Stimulated activated CD4-positive, alpha-beta T cell treated with anti-CD3 and anti-CD28 coated beads, Interleukin-4, amount 100 ng/mL, for 24 hours (primary cell): ENCODE results near the gene ACAD9.
A peak's percentile ranks its signal among the peaks of the same experiment; 100 is the strongest.
"Not testable (repeated sequence)": the region's sequence is repeated elsewhere in the genome, so short reads cannot be mapped to it uniquely, and the experiment has no call there.

Experiments used
- DNase-seq: peaks from one replicate; pipeline ENCODE4 v3.0.0-alpha.2; 2020

The ACAD9 gene

DNA sequence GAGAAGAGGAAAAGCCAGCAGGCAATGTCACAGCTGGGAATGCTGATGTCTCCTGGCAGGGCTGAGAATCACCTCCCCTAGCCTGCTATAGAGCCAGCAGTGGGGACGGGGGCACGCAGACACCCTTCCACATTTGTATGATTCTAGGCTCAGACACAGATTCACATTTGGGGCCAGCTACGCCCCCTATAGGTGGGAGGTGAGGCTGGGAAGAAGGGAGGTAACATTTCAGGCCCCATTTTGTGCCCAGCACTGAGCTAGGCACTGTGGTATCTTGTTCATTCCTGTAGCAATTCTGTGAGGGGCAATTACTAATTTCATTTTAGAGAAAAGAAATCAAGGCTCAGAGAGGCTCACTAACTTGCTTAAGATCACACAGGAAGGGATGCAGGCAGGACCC, 15.9 kb upstream of the ACAD9 start:
- DNase-seq = no peak

DNA sequence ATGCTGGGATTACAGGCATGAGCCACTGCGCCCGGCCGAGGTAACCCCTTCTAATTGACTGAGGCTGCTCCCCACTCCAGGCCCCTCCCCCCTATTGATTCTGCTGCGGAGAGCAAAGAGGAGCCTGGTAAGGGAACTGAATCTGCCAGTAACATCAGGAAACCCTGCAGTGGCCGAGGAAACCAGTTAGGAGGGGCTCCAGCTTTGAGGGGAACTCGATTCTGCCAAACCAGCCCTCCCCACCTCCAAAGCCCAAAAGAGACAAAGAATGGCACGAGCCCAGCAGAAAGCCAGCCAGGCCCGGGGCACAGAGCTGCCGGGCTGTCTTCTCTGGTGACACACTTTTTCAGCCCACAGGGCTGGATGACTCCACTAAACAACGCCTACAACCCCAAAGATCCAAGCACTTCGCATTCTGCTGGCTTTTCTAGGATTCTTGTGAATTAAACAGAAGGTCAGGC, 15.0 kb upstream of the ACAD9 start:
- DNase-seq = no peak

DNA sequence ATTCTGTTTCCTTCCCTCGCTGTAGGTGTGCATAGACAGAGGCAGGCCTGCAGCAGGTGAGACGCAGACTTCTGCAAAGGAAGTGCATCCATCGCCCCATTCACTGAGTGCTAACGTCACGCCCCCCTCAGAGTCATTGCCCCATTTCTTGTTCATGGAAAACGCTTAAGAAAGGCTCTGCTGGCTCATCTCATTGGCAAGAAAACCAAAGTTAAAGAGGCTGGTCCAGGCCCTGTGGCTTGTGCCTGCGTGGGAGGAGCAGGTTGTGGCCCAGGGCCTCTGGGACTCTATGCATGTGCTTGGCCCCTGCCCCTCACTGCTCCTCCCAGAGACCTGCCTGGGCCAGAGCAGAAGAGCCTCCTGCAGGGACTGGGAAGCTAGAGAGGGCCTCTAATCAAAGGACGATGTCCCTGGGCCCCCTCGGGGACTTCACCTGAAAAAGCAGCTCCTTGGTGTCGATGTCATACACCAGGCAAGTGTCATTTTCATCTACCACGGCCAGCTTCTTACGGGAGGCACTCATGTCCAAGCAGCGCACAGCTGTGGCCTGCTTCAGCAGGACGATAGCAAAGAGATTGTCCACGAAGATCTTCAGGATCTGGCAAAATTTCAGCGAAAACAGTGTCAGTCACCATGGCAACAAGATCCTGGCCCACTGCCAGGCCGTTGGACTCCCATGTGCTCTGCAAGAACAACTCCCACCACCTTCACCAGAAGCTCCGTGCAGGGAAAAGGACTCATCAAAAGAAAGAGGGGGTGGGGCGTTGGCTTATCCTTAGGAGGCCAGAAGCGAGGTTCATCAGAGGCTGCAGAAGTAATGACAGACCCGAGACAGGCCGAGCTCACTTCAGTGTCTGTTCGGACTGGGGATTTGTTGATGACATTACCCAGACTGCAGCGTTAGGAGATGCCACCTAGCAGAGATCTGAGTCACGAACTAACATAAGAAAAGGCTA, 14.3 kb upstream of the ACAD9 start:
- DNase-seq = not testable (repeated sequence)

DNA sequence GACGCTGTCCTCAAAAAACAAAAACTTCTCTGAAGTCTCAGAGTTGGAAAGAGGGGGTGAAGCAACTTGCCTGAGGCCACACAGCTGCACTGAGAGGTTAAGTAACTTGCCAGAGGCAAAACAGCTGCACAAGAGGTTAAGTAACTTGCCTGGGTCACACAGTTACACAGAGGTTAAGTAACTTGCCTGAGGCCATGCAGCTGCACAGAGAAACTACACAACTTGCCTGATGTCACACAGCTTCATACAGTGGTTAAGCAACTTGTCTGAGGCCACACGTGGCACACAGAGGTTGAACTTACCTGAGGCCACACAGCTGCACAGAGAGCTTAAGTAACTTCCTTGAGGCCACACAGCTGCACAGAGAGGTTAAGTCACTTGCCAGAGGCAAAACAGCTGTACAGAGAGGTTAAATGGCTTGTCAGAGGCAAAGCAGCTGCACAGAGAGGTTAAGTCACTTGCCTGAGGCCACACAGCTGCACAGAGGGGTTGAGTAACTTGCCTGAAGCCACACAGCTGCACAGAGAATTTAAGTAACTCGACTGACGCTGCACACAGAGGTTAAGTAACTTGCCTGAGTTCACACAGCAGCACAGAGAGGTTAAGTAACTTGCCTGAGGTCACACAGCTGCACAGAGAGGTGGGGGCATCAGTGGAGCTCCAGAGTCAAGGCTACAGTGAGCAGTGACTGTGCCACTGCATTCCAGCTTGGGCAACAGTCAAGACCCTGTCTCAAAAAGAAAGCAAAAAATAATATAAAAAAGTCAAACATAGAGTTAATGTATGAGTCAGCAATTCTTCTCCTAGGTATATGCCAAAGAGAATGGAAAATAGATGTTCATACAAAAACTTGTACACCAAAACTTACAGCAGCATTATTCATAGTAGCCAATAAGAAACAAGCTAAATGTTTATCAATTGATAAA, 12.0 kb upstream of the ACAD9 start:
- no peak for DNase-seq

DNA sequence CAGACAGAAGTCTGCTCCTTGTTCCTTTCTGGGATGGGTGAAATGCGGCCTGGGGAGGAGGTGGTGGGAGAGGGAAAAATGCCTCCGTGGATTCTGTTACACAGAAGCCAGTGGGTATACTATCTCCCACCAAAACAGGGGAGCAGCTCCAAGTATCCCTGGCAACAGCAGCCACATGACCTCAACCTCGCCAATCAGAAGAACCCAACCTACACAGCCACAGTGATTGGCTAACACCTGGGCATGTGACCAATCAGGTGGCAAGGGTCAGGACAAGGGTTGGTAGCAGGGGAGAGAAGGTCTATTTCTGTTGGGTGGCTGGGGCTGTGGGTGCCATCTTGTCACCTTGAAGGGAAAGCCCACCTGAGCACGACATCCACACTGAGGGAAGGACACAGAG, 9.1 kb upstream of the ACAD9 start:
- DNase-seq = no peak

DNA sequence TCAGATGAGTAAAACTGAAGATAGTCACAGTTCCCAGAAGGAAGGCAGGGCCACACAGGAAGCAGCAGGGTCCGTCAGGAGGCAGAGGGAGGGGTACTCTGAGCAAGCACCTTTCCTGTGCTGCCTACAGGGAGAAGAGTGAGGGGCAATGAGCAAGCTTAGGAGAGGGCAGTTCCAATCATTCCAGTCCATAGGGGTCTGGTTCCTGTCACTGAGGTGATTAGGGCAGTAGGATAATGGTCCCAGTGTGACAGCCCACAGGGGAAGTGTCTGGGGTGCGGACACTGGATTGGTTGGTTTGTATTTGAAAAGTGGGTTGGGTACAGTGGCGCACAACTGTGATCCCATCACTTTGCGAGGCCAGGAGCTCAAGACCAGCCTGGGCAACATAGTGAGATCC, 7.1 kb upstream of the ACAD9 start:
- DNase-seq = no peak

DNA sequence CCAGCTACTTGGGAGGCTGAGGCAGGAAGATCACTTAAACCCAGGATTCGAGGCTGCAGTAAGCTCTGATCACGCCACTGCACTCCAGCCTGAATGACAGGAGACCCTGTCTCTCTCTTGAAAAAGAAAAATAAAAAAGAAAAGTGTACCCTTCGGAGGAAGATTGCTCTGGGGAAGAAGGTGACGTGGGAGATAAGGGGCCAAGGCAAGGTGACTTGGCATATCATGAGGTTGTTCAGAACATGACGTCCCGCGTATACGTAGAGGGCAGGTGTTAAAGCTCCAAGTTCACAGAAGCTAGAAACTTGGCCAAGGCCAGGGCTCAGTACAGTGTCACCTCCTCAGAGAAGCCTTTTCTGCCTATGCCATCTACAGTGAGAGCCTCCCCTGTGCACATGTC, 6.7 kb upstream of the ACAD9 start:
- DNase-seq = no peak

DNA sequence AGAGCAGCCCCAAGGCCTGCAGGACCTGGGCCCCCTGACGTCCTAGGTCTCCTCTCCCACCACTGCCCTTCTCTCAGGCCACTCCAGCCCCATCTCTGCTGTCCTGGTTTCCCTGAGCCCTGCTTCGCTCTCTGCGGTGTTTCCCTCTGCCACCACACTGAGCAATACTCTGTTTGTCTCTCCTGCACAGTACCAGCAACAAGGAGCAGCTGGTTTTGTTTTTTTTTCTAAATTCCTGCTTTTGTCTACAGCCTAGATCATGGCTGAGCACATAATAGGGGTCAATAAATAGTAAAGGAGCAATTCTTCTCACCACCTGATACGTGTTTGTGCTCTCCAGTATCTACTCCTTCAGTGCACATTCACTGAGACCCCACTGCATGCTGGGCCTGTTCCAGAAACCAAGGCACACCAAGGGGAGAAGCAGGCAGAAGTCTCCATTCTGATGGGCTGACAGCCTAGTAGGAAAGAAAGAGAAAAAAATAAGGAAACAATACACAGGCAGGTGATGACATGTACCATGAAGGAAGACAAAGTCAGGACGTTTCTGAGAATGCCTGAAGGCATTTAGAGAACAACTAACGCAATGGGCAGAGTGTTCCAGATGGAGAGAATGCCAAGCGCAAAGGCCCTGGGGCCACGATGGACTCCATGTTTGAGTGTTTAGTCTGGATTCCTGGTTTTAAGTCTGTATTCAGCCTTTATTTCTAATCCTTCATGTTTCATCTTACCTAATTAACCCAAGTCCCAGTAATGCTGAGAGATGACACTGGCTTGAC, 6.0 kb upstream of the ACAD9 start:
- DNase-seq = no peak

DNA sequence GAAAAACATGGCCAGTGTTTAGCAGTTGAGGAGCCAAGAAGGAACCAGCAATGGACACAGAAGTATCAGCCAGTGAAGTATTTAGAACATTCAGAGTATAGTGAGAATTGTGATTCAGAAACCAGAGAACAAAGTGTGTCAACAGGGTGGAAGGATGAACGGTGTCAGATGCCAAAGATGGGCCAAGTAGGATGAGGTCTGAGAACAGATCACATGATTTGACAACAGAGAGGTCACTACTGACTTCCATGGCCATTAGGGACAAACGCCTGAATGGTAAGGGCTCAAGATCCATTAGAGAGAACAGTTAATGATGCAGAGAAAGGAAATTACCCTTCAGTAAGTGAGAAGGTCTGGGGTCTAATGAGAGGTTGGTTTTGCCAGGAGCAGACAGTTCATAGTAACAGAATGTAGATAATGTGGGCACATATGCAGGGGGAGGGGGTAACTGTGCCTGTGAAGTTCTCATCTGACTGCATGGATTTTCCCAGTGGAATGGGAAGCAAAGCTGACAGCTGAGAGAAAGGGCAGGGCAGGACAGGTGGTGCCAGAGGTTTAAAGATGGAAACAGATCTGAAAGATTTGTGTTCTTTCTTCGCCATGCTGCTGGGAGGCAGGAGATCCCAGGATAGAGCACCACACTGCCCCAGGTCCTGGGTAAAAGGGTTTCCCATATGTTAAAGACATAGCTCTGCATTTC, 4.8 kb upstream of the ACAD9 start:
- no peak for DNase-seq

DNA sequence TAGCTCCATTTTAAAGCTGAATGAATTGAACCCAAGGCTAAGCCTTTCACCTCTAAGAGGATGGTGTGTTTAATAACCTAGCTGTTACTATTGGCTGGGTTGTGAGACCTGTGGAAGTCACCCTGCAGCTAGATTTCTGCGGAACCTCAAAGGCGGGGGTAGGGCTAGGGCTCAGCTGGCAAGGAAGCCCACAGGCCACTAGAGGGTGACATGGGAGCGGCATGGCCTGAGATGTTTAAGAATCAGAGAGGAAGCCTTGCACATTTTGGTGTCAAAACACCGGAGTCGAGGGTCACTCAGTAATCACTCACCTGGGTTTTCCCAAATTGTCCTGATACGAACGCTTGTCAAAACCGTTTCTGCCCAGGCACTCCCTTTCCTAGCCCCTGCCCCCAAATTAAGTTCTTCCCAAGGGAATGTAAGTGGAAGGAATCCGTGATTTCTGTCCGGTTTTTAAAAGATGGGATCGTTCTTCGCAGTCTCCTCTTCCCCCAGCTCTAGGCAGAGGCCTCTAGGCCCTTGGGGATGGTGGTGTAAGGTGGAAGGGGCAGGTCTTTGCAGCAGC, 3.8 kb upstream of the ACAD9 start:
- peak; percentile 67 for DNase-seq

DNA sequence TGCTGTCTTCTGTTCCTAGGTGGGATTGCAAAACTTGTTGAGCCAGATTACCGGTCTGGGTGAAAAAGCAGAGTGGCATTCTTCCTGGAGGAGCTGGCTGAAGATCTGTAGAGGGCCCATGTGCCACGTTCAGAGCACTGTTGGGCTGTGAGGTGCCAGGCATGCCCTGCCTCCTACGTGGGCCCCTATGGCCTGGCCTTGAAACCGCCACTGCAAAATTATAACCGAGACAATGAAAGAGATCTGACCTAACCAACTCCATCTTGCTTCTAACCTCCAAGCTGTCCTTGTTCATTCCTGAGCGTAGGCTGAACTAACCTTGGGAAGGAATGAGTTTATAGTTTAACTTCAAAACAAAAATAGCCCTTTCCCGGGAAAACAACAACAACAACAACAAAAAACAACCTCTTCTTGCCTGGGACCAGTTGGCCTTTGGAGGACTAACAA, 1.4 kb upstream of the ACAD9 start:
- no peak for DNase-seq

DNA sequence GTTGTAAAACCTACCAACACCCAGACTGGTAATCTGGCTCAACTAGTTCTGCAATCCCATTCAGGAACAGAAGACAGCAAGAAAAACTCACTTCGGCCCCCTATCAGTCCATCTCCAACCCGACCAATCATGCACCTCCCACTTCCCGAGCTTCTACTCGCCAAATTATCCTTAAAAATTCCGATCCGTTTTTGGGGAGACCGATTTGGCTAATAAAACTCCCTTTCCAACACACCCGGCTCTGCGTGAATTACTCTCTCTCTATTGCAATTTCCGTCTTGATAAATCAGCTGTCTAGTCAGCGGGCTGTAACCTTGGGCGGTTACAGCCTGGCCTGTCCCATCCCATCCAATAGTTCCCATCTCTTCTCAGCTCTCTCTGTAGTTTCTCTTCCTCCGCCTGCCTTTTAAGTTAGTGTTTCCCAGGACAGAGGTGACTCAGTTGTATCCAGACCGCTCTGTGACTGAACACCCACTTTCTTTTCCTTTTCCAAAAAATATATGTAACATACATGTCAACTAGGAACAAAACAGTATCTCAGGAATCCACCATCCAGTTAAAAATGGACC, 780 bp upstream of the ACAD9 start:
- DNase-seq = peak; percentile 22

DNA sequence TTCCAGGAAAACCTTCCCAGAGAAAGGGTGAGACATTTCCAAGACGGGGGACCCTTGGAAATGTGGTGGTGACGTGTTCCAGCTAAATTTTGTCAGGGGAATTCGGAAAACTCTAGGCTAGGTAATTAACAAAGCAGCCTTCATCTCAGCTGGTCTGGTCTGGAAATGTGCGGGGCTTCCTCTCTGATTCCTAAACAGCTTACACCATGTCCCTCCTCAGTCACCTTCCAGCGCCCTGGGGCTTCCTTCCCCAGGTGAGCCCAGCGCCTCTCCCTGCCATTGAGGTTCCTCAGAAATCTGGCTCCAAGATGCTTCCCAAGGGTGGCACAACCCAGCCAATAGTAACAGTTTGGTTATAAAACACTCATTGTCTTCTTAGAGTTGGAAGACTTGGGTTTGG, 571 bp downstream of the ACAD9 start:
- peak; percentile 12 for DNase-seq

DNA sequence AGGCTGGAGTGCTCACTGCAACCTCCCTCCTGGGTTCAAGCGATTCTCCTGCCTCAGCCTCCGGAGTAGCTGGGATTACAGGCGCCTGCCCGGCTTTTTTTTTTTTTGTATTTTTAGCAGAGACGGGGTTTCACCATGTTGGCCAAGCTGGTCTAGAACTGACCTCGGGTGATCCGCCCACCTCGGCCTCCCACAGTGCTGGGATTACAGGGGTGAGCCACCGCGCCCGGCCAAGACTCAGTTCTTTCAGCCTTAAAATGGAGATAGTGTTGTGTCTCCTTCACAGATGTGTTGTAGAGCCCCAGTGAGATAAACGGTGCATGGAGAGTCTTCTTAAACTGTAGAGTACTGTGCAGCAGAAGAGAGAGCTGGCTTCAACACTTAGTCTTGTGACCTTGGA, 1.0 kb downstream of the ACAD9 start:
- DNase-seq = not testable (repeated sequence)

DNA sequence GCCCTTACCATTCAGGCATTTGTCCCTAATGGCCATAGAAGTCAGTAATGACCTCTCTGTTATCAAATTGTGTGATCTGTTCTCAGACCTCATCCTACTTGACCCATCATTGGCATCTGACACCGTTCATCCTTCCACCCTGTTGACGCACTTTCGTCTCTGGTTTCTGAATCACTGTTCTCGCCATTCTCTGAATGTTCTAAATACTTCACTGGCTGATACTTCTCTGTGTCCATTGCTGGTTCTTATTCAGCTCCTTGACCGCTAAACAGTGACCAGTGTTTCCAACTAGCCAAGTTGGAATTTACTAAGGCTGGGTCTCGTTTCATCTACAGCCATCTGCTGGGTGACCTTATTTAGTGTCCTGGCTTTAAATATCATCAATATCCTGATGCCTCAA, 2.2 kb downstream of the ACAD9 start:
- no peak for DNase-seq

DNA sequence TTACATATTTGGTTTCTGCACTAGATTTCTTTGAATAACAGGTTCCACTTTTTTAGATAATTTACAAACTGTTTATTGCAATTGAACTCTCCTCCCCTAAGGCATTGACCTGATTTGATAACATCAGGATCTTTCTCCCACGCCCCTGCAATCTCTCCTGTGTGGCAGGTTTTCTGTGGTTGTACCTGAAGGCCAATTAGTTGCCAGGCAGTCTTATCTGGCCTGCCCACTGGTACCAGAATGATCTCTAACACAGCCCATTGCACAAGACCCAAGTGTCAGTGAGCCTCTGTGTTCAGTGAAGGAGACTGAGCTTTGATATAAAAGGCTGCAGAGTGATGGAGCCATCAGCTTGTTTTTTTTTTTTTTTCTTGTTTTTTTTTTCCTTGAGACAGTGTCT, 3.3 kb downstream of the ACAD9 start:
- no peak for DNase-seq

DNA sequence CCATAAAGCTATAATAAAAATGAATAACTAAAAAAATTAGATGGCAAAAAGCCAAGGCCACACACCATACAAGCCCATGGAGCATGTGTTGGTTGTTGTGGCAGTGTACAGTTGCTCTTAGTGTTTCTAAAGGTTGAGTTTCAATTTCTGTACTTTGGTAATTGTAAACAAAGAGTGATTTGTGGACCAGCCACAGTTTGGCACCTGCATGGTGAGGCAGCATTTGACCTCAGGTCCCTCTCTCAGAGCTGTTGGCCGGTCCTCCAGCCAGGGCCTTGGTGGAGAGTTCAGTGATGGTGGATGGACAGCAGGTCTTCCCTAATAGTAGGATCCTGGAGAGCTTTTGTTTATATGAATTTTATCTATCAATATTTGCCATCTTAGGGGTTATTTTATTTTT, 5.6 kb downstream of the ACAD9 start:
- no peak for DNase-seq

DNA sequence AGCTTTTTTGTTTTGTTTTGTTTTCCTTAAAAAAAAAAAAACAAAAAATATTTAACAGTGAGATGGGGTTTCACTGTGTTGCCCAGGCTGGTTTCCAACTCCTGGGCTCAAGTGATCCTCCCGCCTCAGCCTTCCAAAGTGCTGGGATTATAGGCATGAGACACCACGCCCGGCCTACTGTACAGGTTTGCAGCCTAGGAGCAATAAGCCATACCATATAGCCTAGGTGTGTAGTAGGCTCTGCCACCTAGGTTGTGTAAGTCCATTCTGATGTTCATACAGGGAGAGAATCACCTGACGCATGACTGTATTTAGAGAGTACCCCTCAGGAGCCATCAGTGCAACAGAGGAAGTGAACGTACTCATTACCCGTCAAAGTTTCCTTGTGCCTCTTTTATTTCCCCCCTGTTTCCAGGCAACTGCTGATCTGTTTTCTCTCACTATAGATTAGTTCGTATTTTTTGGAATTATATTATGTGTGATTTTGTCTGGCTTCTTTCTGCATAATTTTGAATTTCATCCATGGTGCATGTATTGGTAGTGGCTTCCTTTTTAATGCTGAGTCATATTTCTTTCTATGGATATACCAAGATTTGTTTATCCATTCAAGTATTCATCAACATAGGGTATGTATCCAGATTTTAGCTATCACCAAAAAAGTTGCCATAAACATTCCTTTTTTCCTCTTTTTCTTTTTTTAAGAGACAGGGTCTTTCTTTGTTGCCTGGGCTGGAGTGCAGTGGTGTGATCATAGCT, 9.9 kb downstream of the ACAD9 start:
- no peak for DNase-seq

DNA sequence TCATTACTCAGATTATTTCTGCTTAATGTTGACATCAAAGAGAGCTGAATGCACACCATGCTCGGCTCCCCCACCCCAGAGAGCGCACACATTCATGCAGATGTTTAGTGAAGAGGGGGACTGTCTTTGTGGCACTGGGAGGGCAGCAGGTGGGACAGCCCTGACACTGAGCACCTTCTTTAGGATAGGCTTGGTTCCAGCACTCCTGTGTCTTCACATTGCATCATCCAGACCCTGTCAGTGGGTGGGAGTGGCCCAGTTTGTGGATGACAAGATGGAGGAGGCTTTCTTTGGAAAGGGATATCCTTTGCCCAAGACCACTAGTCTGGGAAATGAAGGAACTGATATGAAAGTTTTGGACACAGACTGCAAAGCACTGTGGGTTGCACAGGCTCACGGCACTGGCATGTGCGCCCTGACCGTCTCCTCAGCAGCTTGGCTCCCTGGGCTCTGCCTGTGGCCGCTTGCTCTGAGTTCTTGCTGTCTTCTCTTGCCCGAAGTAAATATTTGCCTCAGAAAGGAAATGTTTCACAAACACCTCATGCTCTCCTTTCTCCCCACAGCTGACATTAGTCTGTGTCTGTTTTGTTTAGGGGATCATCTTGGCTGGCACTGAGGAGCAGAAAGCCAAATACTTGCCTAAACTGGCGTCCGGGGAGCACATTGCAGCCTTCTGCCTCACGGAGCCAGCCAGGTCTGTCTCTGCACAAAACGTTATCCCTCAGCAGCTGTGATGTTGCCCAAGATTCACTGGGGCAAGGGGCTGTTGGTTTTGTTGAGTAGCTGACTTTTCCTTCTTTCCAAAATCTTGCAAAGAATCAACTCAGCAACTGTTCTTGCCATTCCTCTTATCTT, 16.6 kb downstream of the ACAD9 start:
- DNase-seq = no peak

DNA sequence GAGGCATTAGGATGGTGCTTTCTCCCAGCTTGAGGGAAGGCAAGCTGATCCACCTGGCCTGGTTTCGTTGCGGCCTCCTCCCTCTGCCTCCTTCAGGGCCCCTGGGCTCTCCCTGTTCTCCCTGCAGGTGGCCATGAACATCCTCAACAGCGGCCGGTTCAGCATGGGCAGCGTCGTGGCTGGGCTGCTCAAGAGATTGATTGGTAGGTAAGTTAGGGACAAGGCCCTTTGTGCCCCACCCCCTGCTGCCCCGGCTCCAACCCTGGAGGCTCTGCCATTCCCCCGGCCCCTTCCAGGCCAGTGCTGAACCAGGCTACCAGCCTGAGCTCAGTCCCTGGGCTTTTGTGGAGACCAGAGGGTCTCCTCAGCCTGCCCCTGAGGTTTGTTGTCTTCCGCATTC, 23.0 kb downstream of the ACAD9 start:
- DNase-seq = no peak
